Medulla oblongata (tissue), 1 donor: ENCODE results near the gene PTCD1.
"Not testable (repeated sequence)": the region's sequence is repeated elsewhere in the genome, so short reads cannot be mapped to it uniquely, and the experiment has no call there.

Source experiments
- DNase-seq: peaks from one replicate; pipeline ENCODE4 v3.0.0-alpha.2; 2015; ENCODE audit errors: extremely low spot score

The PTCD1 gene

GRCh38 chr7:99387912-99388311 is 50.7 kb downstream of the PTCD1 start:
- DNase-seq: no peak

GRCh38 chr7:99387239-99387635 is 51.4 kb downstream of the PTCD1 start:
- DNase-seq: not testable (repeated sequence)

- DNase-seq: no peak
Observed at GRCh38 chr7:99386584-99387238, 51.9 kb downstream of the PTCD1 start.

GRCh38 chr7:99385564-99385963 is 53.0 kb downstream of the PTCD1 start:
- DNase-seq: no peak

- DNase-seq: no peak
Observed at GRCh38 chr7:99384523-99384922, 54.1 kb downstream of the PTCD1 start.

GRCh38 chr7:99383791-99384370 is 54.7 kb downstream of the PTCD1 start:
- DNase-seq: no peak

- no peak for DNase-seq
Observed at GRCh38 chr7:99383203-99383602, 55.4 kb downstream of the PTCD1 start.

- no peak for DNase-seq
Observed at GRCh38 chr7:99381664-99382075, 56.9 kb downstream of the PTCD1 start.

GRCh38 chr7:99380823-99381663 is 57.6 kb downstream of the PTCD1 start:
- no peak for DNase-seq

GRCh38 chr7:99380032-99380822 is 58.4 kb downstream of the PTCD1 start:
- DNase-seq: peak; percentile 88

- not testable (repeated sequence) for DNase-seq
Observed at GRCh38 chr7:99379693-99380031, 58.9 kb downstream of the PTCD1 start.

- DNase-seq: peak; percentile 73
Observed at GRCh38 chr7:99379043-99379577, 59.5 kb downstream of the PTCD1 start.

GRCh38 chr7:99375070-99375807 is 63.4 kb downstream of the PTCD1 start:
- peak; percentile 72 for DNase-seq

- DNase-seq: peak; percentile 30
Observed at GRCh38 chr7:99374111-99375064, 64.2 kb downstream of the PTCD1 start, which contains the start of gene ARPC1B. TSS of gene ARPC1B (plus strand) at chr7:99374730. CDS start at chr7:99385715, 10,985 bp downstream.

GRCh38 chr7:99373091-99374066 is 65.2 kb downstream of the PTCD1 start:
- no peak for DNase-seq

- no peak for DNase-seq
Observed at GRCh38 chr7:99372275-99373090, 66.1 kb downstream of the PTCD1 start.

- no peak for DNase-seq
Observed at GRCh38 chr7:99371376-99371920, 67.2 kb downstream of the PTCD1 start.
